Right lobe of liver (tissue), 6 donors: ENCODE measurements around the gene HSPBP1. TPM values are rescaled to one million over a fixed set of nuclear protein-coding genes. Genes with fewer than 3 reads are reported as not detected.

ENCODE experiments used
- ATAC-seq, 4 donors: fragments of 200-7000 bp; cut with Tn5 transposase; one replicate each; pipeline ENCODE4 v1.9.1; 2020; ENCODE audit warnings: mild to moderate bottlenecking in 4 of 4, moderate library complexity in 4 of 4
- DNase-seq, 3 donors: peaks; one replicate each; pipeline ENCODE4 v3.0.0-alpha.2; 2020
- H3K27ac ChIP-seq, 3 donors: fragments of 200-600 bp; one replicate each; pipeline ENCODE4 v1.8.0; 2022
- H3K27me3 ChIP-seq, 2 donors: fragments of 200-600 bp; one replicate each; pipeline ENCODE4 v1.8.0; 2022
- H3K36me3 ChIP-seq, 4 donors: fragments of 200-600 bp; sonication (generic) in 1 of 4; one replicate each; pipeline versions ENCODE4 v1.5.1 to v1.8.0; 2017 to 2022; ENCODE audit warnings: control low read depth in 1 of 4
- H3K4me1 ChIP-seq, 4 donors: fragments of 200-600 bp; sonication (generic) in 1 of 4; one replicate each; pipeline versions ENCODE4 v1.5.1 to v1.8.0; 2017 to 2022; ENCODE audit warnings: control low read depth in 1 of 4
- H3K4me3 ChIP-seq, 3 donors: fragments of 200-600 bp; one replicate each; pipeline ENCODE4 v1.8.0; 2022
- H3K9me3 ChIP-seq, 4 donors: fragments of 200-600 bp; sonication (generic) in 1 of 4; one replicate each; pipeline versions ENCODE4 v1.5.1 to v1.8.0; 2017 to 2022; ENCODE audit warnings: control low read depth in 1 of 4
- CTCF ChIP-seq, 4 donors: fragments of 200-600 bp in 3 of 4; fragments of 450-650 bp in 1 of 4; IDR thresholded peaks; one replicate each; pipeline versions ENCODE4 v1.5.1 to v1.8.0; 2016 to 2022; ENCODE audit warnings: antibody characterized with exemption in 4 of 4, mild to moderate bottlenecking in 2 of 4
- POLR2A ChIP-seq: fragments of 450-650 bp; IDR thresholded peaks from one replicate; pipeline ENCODE4 v1.6.1; 2017; ENCODE audit warnings: antibody characterized with exemption, mild to moderate bottlenecking
- WGBS: methylation state at CpG from one replicate; pipeline ENCODE4 v1.1.6; 2018; ENCODE audit warnings: low coverage, low lambda C conversion rate; ENCODE audit not compliant: insufficient coverage; ENCODE audit errors: missing lambda C conversion rate; 5-methylcytosine and 5-hydroxymethylcytosine counted together
- intact Hi-C, 2 donors: fragments of 100-400 bp; cut with DNase I; formaldehyde crosslinking; loops; one replicate each; pipeline versions ENCODE4 v1.11.2 to v1.14.1; 2022
- total RNA-seq, 6 experiments: library from RNA; depleted of rRNA in 2 of 6; stranded (reverse); fragments of >200 nt in 2 of 6; fragmentation: NEBNext Ultra II Directional in 3 of 6; extraction: Animal tissue kit (Norgen Biotek cat#: 25700) in 3 of 6; gene quantifications; one replicate each; pipeline versions ENCODE4 v1.1.0 to v1.2.4, GENCODE V29; 2016 to 2023
- donor health status: DM: no; HTN: yes; CAD: no.
- donor health status: DM: no; HTN: no; CAD: no.
- donor health status: DM: no; HTN: no; CAD: no.
- donor health status: DM: no; HTN: yes; CAD: no.
- donor health status: DM: no; HTN: yes; CAD: no.

HSPBP1 gene
- total RNA-seq, 6 experiments from 2014 or later = 11.3 to 28.3 (median 15.6) TPM

- no peak for TF ChIP-seq POLR2A
- TF ChIP-seq CTCF (IDR thresholded peaks at IDR 0.05) = no peak
- H3K27ac ChIP-seq = no peak overlapping the region
- H3K36me3 ChIP-seq = no peaks in the 10 kb centered on the region
- H3K9me3 ChIP-seq = no peaks in the 10 kb centered on the region
- DNase-seq (no peak), ATAC-seq (no peak)
- H3K4me3 ChIP-seq = no peak overlapping the region
- WGBS = 92% methylated on average over 4 of the region's 8 CpGs
- no peaks in the 10 kb centered on the region for H3K27me3 ChIP-seq
- H3K4me1 ChIP-seq = no peaks in the 10 kb centered on the region
- intact Hi-C loops = no loop called here
Observed at GRCh38 chr19:55316646-55317045, 36.7 kb upstream of the HSPBP1 start.

- no peak overlapping the region for H3K4me3 ChIP-seq
Observed at GRCh38 chr19:55315956-55316525, 36.1 kb upstream of the HSPBP1 start.

GRCh38 chr19:55314396-55314795 lies 34.5 kb upstream of the HSPBP1 start:
- Histone ChIP-seq H3K4me3 (no peak overlapping the region), H3K27me3 (no peaks in the 10 kb centered on the region), H3K27ac (no peak overlapping the region), H3K9me3 (no peaks in the 10 kb centered on the region), H3K36me3 (no peaks in the 10 kb centered on the region), H3K4me1 (no peaks in the 10 kb centered on the region)
- TF ChIP-seq CTCF (IDR thresholded peaks at IDR 0.05) = no peak
- no peak for TF ChIP-seq POLR2A
- no peak for DNase-seq
- intact Hi-C loops = no loop called here
- WGBS = 63% methylated on average over 7 of the region's 8 CpGs
- no peak for ATAC-seq

More at GRCh38 chr19:55315956-55316525, 36.1 kb upstream of the HSPBP1 start:
- no peak for DNase-seq
- no peaks in the 10 kb centered on the region for H3K4me1 ChIP-seq
- no peak for ATAC-seq
- TF ChIP-seq POLR2A (no peak), CTCF (IDR thresholded peaks at IDR 0.05) (no peak)
- 73% methylated on average over 12 of the region's 13 CpGs for WGBS
- intact Hi-C loops = no loop called here
- no peaks in the 10 kb centered on the region for H3K36me3 ChIP-seq
- no peaks in the 10 kb centered on the region for H3K9me3 ChIP-seq
- no peaks in the 10 kb centered on the region for H3K27me3 ChIP-seq
- no peak overlapping the region for H3K27ac ChIP-seq

GRCh38 chr19:55312621-55313512 lies 33.0 kb upstream of the HSPBP1 start:
- DNase-seq (no peak), ATAC-seq (peak in 1 of 4 donors; percentile 10)
- no peaks in the 10 kb centered on the region for H3K27me3 ChIP-seq
- no peaks in the 10 kb centered on the region for H3K36me3 ChIP-seq
- 63% methylated on average over 8 of the region's 47 CpGs for WGBS
- no peak overlapping the region for H3K4me3 ChIP-seq
- intact Hi-C loops = no loop called here
- TF ChIP-seq CTCF (IDR thresholded peaks at IDR 0.05) = no peak
- no peak for TF ChIP-seq POLR2A
- H3K9me3 ChIP-seq = no peaks in the 10 kb centered on the region
- no peaks in the 10 kb centered on the region for H3K4me1 ChIP-seq
- H3K27ac ChIP-seq = no peak overlapping the region
